Medulla oblongata (tissue), 1 donor: Measurements from ENCODE around the gene PSMA6.
"Not testable (repeated sequence)": the region's sequence is repeated elsewhere in the genome, so short reads cannot be mapped to it uniquely, and the experiment has no call there.

Experiments
- DNase-seq: peaks from one replicate; pipeline ENCODE4 v3.0.0-alpha.2; 2015; ENCODE audit errors: extremely low spot score

PSMA6 gene

DNA sequence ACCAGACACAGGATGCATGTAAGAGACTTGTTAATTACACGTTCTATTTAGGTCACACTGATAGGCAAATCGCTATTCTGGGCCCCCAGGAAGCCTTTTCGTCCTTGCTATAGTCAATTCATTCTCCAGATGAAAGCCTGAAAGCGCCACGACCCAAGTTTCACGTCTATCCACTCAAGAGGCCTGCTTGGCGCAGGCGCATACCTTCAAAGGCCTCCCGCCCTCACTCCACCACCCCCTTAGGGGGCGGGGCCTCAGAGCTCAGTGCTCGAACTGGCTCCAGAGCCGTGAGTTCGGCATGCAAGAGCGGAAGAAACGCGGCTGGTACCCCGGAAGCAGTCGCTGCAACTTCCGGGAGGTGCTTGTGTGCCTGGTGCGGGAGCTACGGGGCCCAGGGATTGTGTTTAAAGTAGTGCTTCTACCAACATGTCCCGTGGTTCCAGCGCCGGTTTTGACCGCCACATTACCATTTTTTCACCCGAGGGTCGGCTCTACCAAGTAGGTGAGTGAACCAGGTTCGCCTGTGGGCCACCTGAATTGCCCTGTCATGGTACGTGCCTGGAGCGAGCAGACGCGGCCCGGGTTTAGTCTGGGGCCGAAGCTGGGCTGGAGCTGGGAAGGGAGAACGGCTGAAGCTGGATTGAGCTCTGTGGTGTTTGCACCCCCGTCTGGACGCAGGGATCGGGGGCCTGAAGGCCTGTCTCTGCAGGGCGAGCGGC, at the start of gene PSMA6:
PSMA6 (plus strand) TSS at position 332 of the 719 bp plus-strand sequence; CDS start at position 427, 95 bp downstream.
- peak; percentile 100 for DNase-seq

GRCh38 chr14:35242599-35243311, 49.4 kb upstream of the PSMA6 start:
- DNase-seq = no peak

- DNase-seq = no peak
These were observed 48.2 kb upstream of the PSMA6 start for GRCh38 chr14:35243956-35244355.

- no peak for DNase-seq
These were observed 47.6 kb upstream of the PSMA6 start for GRCh38 chr14:35244542-35244941.

- no peak for DNase-seq
These were observed 47.1 kb upstream of the PSMA6 start for GRCh38 chr14:35245051-35245450.

GRCh38 chr14:35247777-35248475, 44.3 kb upstream of the PSMA6 start:
- no peak for DNase-seq

- DNase-seq = no peak
These were observed 43.8 kb upstream of the PSMA6 start for GRCh38 chr14:35248476-35248788.

DNA sequence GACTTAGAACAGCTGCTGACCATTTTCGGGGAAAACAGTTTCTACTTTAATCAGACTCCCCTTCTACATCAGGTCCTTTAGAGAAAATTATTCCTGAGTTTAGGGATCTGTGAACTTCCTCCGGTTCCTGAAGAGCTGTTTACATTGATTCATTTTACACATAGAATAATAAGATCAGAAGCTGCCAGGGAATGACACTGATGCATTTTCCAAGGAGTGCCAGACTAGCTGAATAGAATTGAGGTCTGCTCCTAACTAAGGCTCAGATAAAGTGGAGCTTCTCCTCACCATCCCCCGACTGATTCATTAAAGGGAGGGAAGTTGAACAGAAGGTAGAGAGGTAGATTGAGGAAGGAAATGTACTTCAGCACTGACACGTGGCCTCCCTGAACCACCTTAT, 41.9 kb upstream of the PSMA6 start:
- no peak for DNase-seq

- no peak for DNase-seq
These were observed 39.7 kb upstream of the PSMA6 start for GRCh38 chr14:35252451-35252868.

DNA sequence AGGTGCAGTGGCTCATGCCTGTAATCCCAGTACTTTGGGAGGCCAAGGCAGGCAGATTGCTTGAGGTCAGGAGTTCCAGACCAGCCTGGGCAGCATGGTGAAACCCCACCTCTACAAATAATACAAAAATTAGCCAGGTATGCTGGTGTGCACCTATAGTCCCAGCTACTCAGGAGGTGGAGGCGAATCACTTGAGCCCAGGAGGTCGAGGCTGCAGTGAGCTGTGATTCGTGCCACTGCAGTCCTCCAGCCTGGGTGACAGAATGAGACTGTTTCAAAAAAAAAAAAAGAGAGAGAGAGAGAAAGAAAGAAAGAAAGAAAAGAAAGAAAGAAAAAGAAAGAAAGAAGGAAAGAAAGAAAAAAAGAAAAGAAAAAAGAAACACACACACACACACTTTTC, 39.1 kb upstream of the PSMA6 start:
- DNase-seq = not testable (repeated sequence)

- not testable (repeated sequence) for DNase-seq
These were observed 38.1 kb upstream of the PSMA6 start for GRCh38 chr14:35254034-35254622.

- no peak for DNase-seq
These were observed 37.4 kb upstream of the PSMA6 start for GRCh38 chr14:35254736-35255135.

- DNase-seq = no peak
These were observed 36.5 kb upstream of the PSMA6 start for GRCh38 chr14:35255711-35256110.

DNA sequence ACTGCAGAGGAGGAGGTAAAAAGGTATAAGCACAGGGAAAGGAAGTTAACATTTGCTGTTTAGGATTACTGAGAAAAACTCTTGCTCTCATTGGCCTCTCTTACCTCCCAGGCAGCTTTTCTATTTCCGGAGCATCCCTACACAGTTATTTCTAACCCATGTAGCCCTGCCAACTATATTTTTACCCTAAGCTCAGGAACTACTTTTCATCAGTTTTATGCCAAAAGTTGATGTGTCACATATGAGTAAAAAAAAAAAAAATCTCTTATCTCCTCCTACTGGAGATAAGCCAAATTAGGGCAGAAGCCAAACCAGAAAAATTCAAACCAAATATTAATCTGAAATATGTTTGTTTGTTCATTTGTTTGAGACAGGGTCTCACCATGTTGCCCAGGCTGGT, 34.4 kb upstream of the PSMA6 start:
- no peak for DNase-seq

- no peak for DNase-seq
These were observed 33.8 kb upstream of the PSMA6 start for GRCh38 chr14:35258420-35258819.

GRCh38 chr14:35261774-35262173, 30.4 kb upstream of the PSMA6 start:
- no peak for DNase-seq

DNA sequence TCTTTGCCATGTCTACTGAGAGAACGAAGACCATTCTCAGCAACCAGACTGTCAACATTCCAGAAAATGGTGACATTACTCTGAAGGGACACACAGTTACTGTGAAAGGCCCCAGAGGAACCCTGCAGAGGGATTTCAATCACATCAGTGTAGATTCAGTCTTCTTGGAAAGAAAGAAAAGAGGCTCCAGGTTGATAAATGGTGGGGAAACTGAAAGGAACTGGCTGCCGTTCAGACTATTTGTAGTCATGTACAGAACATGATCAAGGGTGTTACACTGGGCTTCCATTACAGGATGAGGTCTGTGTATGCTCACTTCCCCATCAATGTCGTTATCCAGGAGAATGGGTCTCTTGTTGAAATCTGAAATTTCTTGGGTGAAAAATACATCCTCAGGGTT, 29.7 kb upstream of the PSMA6 start:
- no peak for DNase-seq

DNA sequence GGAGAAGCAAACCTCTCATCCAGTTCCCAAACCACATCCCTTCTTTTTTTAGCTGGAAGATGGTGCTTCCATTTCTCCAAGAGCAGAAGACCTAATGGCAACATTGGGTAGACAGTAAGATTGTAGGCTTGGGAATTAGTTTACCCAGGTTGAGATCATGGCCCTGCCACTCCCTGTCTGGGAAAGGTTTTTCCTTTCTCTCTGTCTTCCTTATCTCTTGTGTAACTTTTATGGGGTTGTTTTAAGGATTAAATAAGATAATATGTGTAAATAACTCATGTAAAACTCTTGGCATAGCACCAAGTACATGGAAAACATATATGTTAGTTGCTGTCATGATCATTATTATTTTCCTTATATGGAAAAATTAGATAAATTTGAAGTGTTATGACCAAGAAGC, 23.2 kb upstream of the PSMA6 start:
- no peak for DNase-seq

GRCh38 chr14:35274805-35275204, 17.4 kb upstream of the PSMA6 start:
- no peak for DNase-seq

DNA sequence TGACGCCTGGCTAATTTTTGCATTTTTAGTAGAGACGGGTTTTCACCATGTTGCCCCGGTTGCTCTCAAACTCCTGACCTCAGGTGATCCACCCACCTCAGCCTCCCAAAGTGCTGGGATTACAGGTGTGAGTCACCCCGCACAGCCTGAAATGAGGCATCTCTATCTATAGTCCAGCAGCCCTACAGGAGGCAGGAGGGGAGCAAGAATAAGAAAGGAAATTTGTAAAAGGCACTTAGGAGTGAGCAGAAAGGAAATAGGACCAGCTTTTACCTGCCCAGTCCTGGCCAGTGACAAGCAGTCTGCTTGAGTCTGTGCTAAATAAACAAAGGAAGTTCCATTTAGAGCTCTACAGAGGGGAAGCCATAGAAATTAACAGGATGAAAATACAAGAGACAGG, 15.0 kb upstream of the PSMA6 start:
- no peak for DNase-seq

- DNase-seq = no peak
These were observed 12.8 kb upstream of the PSMA6 start for GRCh38 chr14:35279369-35279768.

- DNase-seq = no peak
These were observed 10.8 kb upstream of the PSMA6 start for GRCh38 chr14:35281341-35281740.

GRCh38 chr14:35284506-35284905, 7.7 kb upstream of the PSMA6 start:
- no peak for DNase-seq
